SH-SY5Y (cell line): ENCODE measurements around the gene USP44.
A peak's percentile ranks its signal among the peaks of the same experiment; 100 is the strongest.

Experiments
- GATA2 ChIP-seq: IDR thresholded peaks from 2 replicates; pipeline ENCODE4 v1.6.1; 2011; ENCODE audit warnings: mild to moderate bottlenecking, low read depth, low read length
- GATA3 ChIP-seq: IDR thresholded peaks from 2 replicates; pipeline ENCODE4 v1.6.1; 2011; ENCODE audit warnings: low read depth, mild to moderate bottlenecking, low read length, moderate library complexity

Gene USP44

DNA sequence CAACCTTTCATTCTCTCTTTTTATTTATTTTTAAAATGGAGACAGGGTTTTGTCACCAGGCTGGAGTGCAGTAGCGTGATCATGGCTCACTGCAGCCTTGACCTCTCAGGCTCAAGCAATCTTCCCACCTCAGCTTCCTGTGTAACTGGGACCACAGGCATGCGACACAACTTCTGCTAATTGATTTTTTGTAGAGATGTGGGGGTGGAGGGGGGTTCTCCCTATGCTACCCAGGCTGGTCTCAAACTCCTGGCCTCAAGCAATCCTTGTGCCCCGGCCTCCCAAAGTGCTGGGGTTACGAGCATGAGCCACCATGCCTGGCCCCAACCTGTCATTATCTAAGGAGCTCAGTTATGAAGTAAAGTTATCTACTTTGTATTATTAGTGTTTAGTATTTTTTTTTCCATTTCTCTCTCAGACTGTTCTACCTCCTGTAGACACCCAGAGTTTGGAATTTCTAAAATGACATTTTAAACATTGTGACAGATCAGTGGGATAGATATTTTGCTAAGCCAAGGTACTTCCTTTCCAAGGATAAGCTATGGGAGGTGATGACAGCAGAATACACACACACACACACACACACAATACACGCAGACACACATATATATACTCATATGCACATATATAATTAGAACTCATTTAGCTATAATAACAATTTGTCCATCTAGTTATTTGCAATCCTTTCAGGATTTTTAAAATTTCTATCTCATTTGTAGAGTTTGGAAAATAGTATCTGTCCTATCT lies 2.1 kb upstream of the USP44 start:
- TF ChIP-seq GATA2 (no peak), GATA3 (no peak)

DNA sequence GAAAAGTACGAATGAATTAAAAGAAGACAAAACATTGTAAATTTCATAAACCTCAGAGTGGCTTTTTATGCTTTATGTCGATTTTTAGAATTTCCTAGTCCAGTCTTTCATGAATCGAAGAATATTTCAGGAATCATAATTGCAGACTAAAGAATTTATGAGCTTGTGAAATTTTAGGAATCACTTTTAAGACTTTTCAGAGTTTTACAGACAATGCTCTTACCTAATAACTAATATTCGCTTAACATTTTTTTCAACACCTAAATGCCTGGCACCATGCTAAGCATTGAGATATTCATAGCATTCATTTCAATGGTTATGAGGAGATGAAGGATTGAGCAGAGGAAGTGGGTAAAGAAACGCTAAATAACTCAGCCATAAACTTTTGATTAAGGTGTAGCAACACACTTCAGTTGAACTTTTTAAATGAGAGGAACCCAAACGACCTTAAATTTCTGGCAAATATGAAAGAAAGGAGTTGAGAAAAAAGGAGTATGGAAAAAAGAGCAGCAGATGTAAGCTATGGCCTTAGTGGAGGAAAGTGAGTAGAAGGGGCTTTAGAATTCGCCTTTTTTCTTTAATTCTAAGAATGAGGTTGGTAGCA lies 739 bp upstream of the USP44 start:
- TF ChIP-seq GATA3 = no peak
- TF ChIP-seq GATA2 = no peak

GRCh38 chr12:95549392-95550084 lies 1.7 kb downstream of the USP44 start:
- TF ChIP-seq GATA2 = no peak
- no peak for TF ChIP-seq GATA3

DNA sequence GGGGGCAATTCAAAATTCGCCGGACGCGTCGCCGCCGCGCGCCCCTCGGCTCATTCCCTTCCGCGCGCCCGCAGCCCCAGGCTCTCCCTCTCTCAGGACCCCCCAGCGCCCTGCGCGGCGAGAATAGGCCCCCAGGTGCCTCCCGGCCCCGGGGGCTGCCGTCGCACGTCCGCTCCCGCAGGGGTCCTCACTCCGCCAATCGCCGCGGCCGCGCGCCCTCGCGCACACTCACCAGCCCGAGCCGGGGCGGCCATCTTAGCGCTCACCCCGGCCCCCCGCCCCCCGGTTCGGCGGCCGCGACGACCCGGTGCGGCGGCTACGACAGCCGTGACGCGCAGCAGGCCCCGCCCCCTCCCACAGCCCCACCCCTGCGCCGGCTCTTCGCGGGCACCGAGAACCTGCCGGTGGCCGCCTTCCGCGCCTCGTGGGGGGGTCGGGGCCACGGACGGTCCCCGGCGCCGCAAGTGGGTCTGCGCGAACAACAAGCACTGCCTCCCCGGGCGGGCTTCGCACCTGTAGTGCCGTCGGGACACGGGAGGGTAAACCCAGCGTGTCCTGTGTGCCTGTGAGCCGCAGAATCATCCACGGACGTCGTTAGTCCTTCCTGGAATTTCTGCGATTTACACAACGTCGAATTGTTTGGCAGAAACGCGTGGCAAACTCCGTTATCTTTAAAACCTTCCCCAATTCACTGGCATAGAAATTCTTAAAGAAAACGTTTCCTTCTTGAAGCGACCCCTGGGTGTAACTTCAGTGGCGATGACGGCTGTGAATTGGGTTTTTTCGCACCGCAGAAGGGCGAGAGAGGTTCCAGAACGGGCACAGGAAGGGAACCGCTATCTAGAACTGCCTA lies 2.5 kb downstream of the USP44 start:
- no peak for TF ChIP-seq GATA2
- no peak for TF ChIP-seq GATA3

- no peak for TF ChIP-seq GATA3
- TF ChIP-seq GATA2 = no peak
Observed at GRCh38 chr12:95548056-95548538, 3.2 kb downstream of the USP44 start.

- TF ChIP-seq GATA3 = no peak
- TF ChIP-seq GATA2 = no peak
Observed at GRCh38 chr12:95547522-95548055, 3.7 kb downstream of the USP44 start.

GRCh38 chr12:95546491-95546813 lies 4.8 kb downstream of the USP44 start:
- TF ChIP-seq GATA3 (no peak), GATA2 (no peak)

GRCh38 chr12:95545731-95546490 lies 5.4 kb downstream of the USP44 start:
- TF ChIP-seq GATA3 (no peak), GATA2 (0 out of 2 replicates have a peak, but pooled peaks have one; percentile 11)

DNA sequence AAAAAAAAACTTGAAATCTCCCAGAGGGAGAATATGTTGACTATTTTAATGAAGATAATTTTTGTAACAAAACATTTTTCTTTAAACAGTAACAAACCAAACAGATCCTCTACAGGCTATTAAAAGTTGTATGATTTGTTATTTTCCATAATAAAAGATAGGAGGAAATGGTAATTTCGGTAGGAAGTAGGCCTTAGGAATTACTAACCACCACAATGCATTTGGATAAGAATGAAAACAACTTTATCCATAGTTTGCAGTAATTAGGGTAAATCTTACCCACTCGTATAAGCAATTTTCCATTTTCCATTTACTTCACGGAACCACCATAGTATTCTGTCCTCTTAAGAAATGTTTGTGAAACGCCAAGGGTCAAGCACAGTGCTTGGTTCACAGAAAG lies 6.0 kb downstream of the USP44 start:
- TF ChIP-seq GATA3 (no peak), GATA2 (no peak)

GRCh38 chr12:95544756-95545155 lies 6.5 kb downstream of the USP44 start:
- TF ChIP-seq GATA3 (no peak), GATA2 (no peak)

- TF ChIP-seq GATA2 = no peak
- no peak for TF ChIP-seq GATA3
Observed at GRCh38 chr12:95543305-95543704, 8.0 kb downstream of the USP44 start.

- TF ChIP-seq GATA3 (no peak), GATA2 (no peak)
Observed at GRCh38 chr12:95541436-95541835, 9.8 kb downstream of the USP44 start.

- TF ChIP-seq GATA3 = no peak
- no peak for TF ChIP-seq GATA2
Observed at GRCh38 chr12:95538656-95539055, 12.6 kb downstream of the USP44 start.

DNA sequence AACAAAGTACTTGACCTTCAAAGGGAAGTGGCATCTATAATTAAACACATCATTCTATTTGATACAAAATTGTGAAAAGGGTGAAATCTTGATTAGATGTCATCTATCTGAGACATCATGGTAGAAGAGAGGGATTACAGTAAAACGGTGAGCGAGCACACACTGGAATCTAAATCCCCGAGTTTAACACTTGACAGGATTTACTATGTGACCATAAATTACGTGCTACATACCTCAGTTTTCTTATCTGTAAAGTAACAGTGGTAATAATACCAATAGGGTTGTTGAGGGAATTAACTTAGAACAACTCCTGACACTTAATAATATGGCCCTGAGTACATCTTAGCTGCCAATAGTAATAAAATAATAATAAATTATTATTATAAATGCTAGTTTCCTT lies 13.3 kb downstream of the USP44 start:
- TF ChIP-seq GATA3 (no peak), GATA2 (no peak)
